B cell (primary cell): ENCODE measurements around the gene FAHD2A. TPM values are rescaled to one million over a fixed set of nuclear protein-coding genes. Genes with fewer than 3 reads are reported as not detected.

Source experiments
- ATAC-seq: fragments of 200-7000 bp; cut with Tn5 transposase; one replicate; pipeline ENCODE4 v1.10.0; 2021; ENCODE audit warnings: low read depth, mild to moderate bottlenecking, moderate number of reproducible peaks, moderate library complexity
- CTCF ChIA-PET: fragments of 350-600 bp; sonication (Branson Sonifier 250); formaldehyde crosslinking; loops from one replicate; lab custom pipeline; 2021; ENCODE audit warnings: antibody characterized with exemption, inconsistent platforms; lab: Charles Lee
- POLR2A ChIA-PET: fragments of 350-600 bp; sonication (Branson Sonifier 250); formaldehyde crosslinking; loops from one replicate; lab custom pipeline; 2021; ENCODE audit warnings: antibody characterized with exemption; lab: Charles Lee
- DNase-seq: peaks from one replicate; pipeline ENCODE4 v3.0.0; 2013
- H2AFZ ChIP-seq: 2 replicates; pipeline ENCODE4 v1.6.1; 2012; ENCODE audit warnings: mild to moderate bottlenecking, low read depth, low read length; ENCODE audit not compliant: insufficient read depth, poor library complexity, severe bottlenecking
- H3K27ac ChIP-seq, 2 donors: 1 replicate in 1 of 2; 2 replicates in 1 of 2; pipeline ENCODE4 v1.5.1; 2012 to 2013; ENCODE audit warnings: low read length in 2 of 2, mild to moderate bottlenecking in 2 of 2, moderate library complexity in 1 of 2
- H3K27me3 ChIP-seq, 4 experiments: fragments of 200-600 bp in 1 of 4; sonication (generic) in 1 of 4; replicated peaks in 1 of 4; 1 replicate in 2 of 4; 2 replicates in 2 of 4; pipeline versions ENCODE4 v1.6.1 to v1.7.0; 2013 to 2016; ENCODE audit warnings: low read length in 3 of 4, mild to moderate bottlenecking in 2 of 4, mixed read lengths in 1 of 4, moderate library complexity in 1 of 4; ENCODE audit not compliant: insufficient read depth in 4 of 4, control insufficient read depth in 3 of 4; ENCODE audit errors: control extremely low read depth in 1 of 4
- H3K36me3 ChIP-seq, 2 experiments: replicated peaks in 1 of 2; 1 replicate in 1 of 2; 2 replicates in 1 of 2; pipeline versions ENCODE4 v1.6.1 to v1.7.1; 2013; ENCODE audit warnings: low read length in 1 of 2; ENCODE audit not compliant: insufficient read depth in 2 of 2, control insufficient read depth in 1 of 2; ENCODE audit errors: control extremely low read depth in 1 of 2, extremely low read depth in 1 of 2
- H3K4me1 ChIP-seq, 2 donors: fragments of 200-600 bp in 1 of 2; sonication (generic) in 1 of 2; 1 replicate in 1 of 2; 2 replicates in 1 of 2; pipeline versions ENCODE4 v1.5.1 to v1.6.1; 2013 to 2017; ENCODE audit warnings: low read length in 2 of 2; ENCODE audit not compliant: control insufficient read depth in 2 of 2, insufficient read depth in 2 of 2
- H3K4me2 ChIP-seq: replicated peaks from 2 replicates; pipeline ENCODE3; 2012; ENCODE audit warnings: mild to moderate bottlenecking, low read depth, low read length; ENCODE audit not compliant: poor library complexity, severe bottlenecking
- H3K4me3 ChIP-seq, 5 experiments: fragments of 200-600 bp in 1 of 5; sonication (generic) in 1 of 5; 1 replicate in 3 of 5; 2 replicates in 2 of 5; pipeline versions ENCODE4 v1.5.1 to v1.7.0; 2011 to 2016; ENCODE audit warnings: low read length in 4 of 5, mild to moderate bottlenecking in 4 of 5, low read depth in 2 of 5, control low read depth in 1 of 5, moderate library complexity in 1 of 5; ENCODE audit not compliant: insufficient read depth in 1 of 5; ENCODE audit errors: control extremely low read depth in 1 of 5, extremely low read depth in 1 of 5
- H3K79me2 ChIP-seq: fragments of 200-600 bp; sonication (generic); one replicate; pipeline ENCODE4 v1.6.0; 2016; ENCODE audit warnings: low read length; ENCODE audit not compliant: control insufficient read depth, insufficient read depth
- H3K9ac ChIP-seq: fragments of 200-600 bp; sonication (generic); 2 replicates; pipeline ENCODE4 v1.6.1; 2017; ENCODE audit warnings: mild to moderate bottlenecking, low read length, moderate library complexity
- H3K9me3 ChIP-seq, 3 donors: one replicate each; pipeline versions ENCODE4 v1.6.1 to v1.7.1; 2013; ENCODE audit warnings: low read length in 2 of 3; ENCODE audit not compliant: control insufficient read depth in 2 of 3, insufficient read depth in 1 of 3; ENCODE audit errors: control extremely low read depth in 1 of 3
- H4K20me1 ChIP-seq: 2 replicates; pipeline ENCODE4 v1.6.0; 2012; ENCODE audit warnings: mild to moderate bottlenecking, low read length; ENCODE audit not compliant: insufficient read depth, control insufficient read depth, poor library complexity, severe bottlenecking
- H3K27ac Mint-ChIP-seq: one replicate; pipeline ENCODE4 v1.8.0; 2021; ENCODE audit warnings: mixed read lengths
- H3K27me3 Mint-ChIP-seq: one replicate; pipeline ENCODE4 v1.8.0; 2021; ENCODE audit warnings: mixed read lengths
- H3K4me1 Mint-ChIP-seq: one replicate; pipeline ENCODE4 v1.8.0; 2021; ENCODE audit warnings: mixed read lengths
- H3K4me3 Mint-ChIP-seq: one replicate; pipeline ENCODE4 v1.8.0; 2021; ENCODE audit warnings: mixed read lengths
- H3K9me3 Mint-ChIP-seq: one replicate; pipeline ENCODE4 v1.8.0; 2022; ENCODE audit warnings: mixed read lengths; ENCODE audit not compliant: insufficient read depth
- EZH2 ChIP-seq: IDR thresholded peaks from 2 replicates; pipeline ENCODE4 v1.6.1; 2012; ENCODE audit warnings: borderline replicate concordance, low read depth, mild to moderate bottlenecking, moderate library complexity, low read length; ENCODE audit not compliant: insufficient read depth, poor library complexity, severe bottlenecking
- WGBS: methylation state at CpG from one replicate; pipeline ENCODE4 v1.1.5; 2013; ENCODE audit warnings: missing lambda C conversion rate; ENCODE audit not compliant: insufficient coverage; 5-methylcytosine and 5-hydroxymethylcytosine counted together
- intact Hi-C: fragments of 100-400 bp; cut with micrococcal nuclease; formaldehyde crosslinking; loops from one replicate; pipeline ENCODE4 v1.10.0; 2022
- polyA plus RNA-seq: library from polyadenylated mRNA; depleted of rRNA; stranded (reverse); fragments of >200 nt; gene quantifications from 2 replicates; pipeline ENCODE4 v1.2.3, GENCODE V29; 2012
- total RNA-seq, 2 donors: library from RNA; stranded (reverse); fragments of 120-200 nt in 1 of 2; gene quantifications; 1 replicate in 1 of 2; 2 replicates in 1 of 2; pipeline versions ENCODE4 v1.2.3 to v1.2.4, GENCODE V29; 2013 to 2022
- TF ChIP-seq, protein P1 (sequence below): fragments of 200-600 bp; IDR thresholded peaks from one replicate; pipeline ENCODE4 v1.8.0; 2022; ENCODE audit warnings: antibody characterized with exemption, mild to moderate bottlenecking

The FAHD2A gene
- total and polyA plus RNA-seq, 2 donors (not counting 1 experiment from before 2014, with no cell fraction given) = 18.3 to 22.9 TPM

DNA sequence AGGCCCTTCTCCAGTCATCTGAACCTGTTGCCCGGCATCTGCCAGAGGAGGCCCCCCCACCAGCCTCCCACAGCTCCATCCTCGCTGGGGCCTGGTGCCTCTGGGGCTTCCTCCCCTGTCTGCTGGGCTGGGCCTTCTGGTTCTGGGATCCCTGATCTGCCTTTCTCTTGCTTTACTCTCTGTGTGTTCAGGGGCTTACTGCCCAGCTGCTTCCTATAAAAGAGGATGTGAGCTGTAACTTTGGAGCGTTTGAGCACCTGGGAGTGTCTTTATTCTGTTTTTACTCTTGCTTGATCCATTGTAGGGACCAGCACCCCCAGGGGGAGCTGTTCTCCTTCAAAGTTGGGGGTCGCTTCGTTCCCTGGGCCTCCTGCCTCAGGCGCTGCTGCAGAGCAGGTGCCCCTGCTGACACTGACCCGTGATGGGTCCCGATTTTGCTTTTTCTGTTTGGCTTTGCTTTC lies 23.1 kb upstream of the FAHD2A start:
- no peak overlapping the region for H3K4me3 Mint-ChIP-seq
- no peaks in the 10 kb centered on the region for H3K4me1 Mint-ChIP-seq
- DNase-seq (no peak), ATAC-seq (no peak)
- no peak overlapping the region for H3K4me3 ChIP-seq
- intact Hi-C loops = no loop called here
- ChIA-PET CTCF (interaction anchor here (0.7 to 0.9 kb wide), 2 partner anchors 8 to 34 kb away, joined by 3 read pairs; no protein-coding TSS in a partner anchor), POLR2A (no interaction called here)
- no peaks in the 10 kb centered on the region for H3K4me1 ChIP-seq
- H3K27me3 ChIP-seq = peaks cover 0 to 6% (median 0%) of the 10 kb centered on the region in 4 experiments
- H4K20me1 ChIP-seq = no peaks in the 10 kb centered on the region
- no peaks in the 10 kb centered on the region for H3K79me2 ChIP-seq
- TF ChIP-seq EZH2 = no peak
- TF ChIP-seq, protein P1, sequence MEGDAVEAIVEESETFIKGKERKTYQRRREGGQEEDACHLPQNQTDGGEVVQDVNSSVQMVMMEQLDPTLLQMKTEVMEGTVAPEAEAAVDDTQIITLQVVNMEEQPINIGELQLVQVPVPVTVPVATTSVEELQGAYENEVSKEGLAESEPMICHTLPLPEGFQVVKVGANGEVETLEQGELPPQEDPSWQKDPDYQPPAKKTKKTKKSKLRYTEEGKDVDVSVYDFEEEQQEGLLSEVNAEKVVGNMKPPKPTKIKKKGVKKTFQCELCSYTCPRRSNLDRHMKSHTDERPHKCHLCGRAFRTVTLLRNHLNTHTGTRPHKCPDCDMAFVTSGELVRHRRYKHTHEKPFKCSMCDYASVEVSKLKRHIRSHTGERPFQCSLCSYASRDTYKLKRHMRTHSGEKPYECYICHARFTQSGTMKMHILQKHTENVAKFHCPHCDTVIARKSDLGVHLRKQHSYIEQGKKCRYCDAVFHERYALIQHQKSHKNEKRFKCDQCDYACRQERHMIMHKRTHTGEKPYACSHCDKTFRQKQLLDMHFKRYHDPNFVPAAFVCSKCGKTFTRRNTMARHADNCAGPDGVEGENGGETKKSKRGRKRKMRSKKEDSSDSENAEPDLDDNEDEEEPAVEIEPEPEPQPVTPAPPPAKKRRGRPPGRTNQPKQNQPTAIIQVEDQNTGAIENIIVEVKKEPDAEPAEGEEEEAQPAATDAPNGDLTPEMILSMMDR = no peak
- no peaks in the 10 kb centered on the region for H3K36me3 ChIP-seq
- H2AFZ ChIP-seq = no peak overlapping the region
- H3K27ac Mint-ChIP-seq = no peak overlapping the region
- 37% methylated on average over 7 of the region's 8 CpGs for WGBS
- no peaks in the 10 kb centered on the region for H3K9me3 Mint-ChIP-seq
- H3K9me3 ChIP-seq = peaks cover 0 to 4% (median 0%) of the 10 kb centered on the region in 3 donors
- H3K27ac ChIP-seq = no peak overlapping the region
- peaks cover 14% of the 10 kb centered on the region for H3K27me3 Mint-ChIP-seq
- H3K4me2 ChIP-seq = no peak overlapping the region
- H3K9ac ChIP-seq = no peak overlapping the region

DNA sequence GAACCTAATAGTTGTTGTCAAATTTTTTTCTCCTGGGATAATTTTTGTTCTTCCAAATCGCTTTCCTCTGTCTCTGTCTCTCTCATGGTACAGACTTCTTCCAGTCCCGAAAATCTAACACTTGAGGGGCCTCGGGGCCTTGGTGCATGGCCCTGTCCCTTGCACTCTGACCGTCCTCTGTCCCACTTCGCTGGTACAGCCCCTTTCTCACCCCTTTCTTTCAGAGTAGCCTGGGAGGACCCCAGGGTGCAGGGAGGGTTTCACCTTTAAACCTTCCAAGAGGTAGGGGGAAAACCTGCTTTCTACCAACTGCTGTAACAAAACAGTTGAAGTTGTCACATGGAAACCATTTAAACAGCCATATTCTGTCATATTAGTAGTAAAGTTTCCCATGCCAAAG lies 22.2 kb upstream of the FAHD2A start:
- DNase-seq (no peak), ATAC-seq (no peak)
- TF ChIP-seq, protein P1 = no peak
- TF ChIP-seq EZH2 = no peak
- Histone ChIP-seq H3K4me3 (no peak overlapping the region), H3K4me1 (no peaks in the 10 kb centered on the region), H3K36me3 (no peaks in the 10 kb centered on the region), H3K79me2 (no peaks in the 10 kb centered on the region), H4K20me1 (no peaks in the 10 kb centered on the region), H3K9me3 (no peaks in the 10 kb centered on the region), H2AFZ (no peak overlapping the region), H3K4me2 (no peak overlapping the region), H3K27me3 (peaks cover 0 to 3% (median 0%) of the 10 kb centered on the region in 4 experiments), H3K9ac (no peak overlapping the region), H3K27ac (no peak overlapping the region)
- no peak overlapping the region for H3K4me3 Mint-ChIP-seq
- intact Hi-C loops = no loop called here
- POLR2A ChIA-PET = no interaction called here
- no peaks in the 10 kb centered on the region for H3K9me3 Mint-ChIP-seq
- H3K27me3 Mint-ChIP-seq = peaks cover 14% of the 10 kb centered on the region
- no peak overlapping the region for H3K27ac Mint-ChIP-seq
- H3K4me1 Mint-ChIP-seq = no peaks in the 10 kb centered on the region
- CTCF ChIA-PET = interaction anchor here (0.9 kb wide), 1 partner anchor 35 kb away, joined by 3 read pairs; no protein-coding TSS in a partner anchor
- whole genome bisulfite sequencing = 100% methylated on average over 4 of the region's 5 CpGs
